NCI-H510A treated with DMSO at 0.1 percent for 48 hours (cell line): ENCODE results near the gene TREX2.

ENCODE experiments used
- DNase-seq: peaks from one replicate; lab custom pipeline; 2025; lab: John Stamatoyannopoulos, UW

Gene TREX2

GRCh38 chrX:153455571-153455970 lies 9.7 kb upstream of the TREX2 start:
- DNase-seq, result no peak

GRCh38 chrX:153454901-153455550 lies 9.2 kb upstream of the TREX2 start:
- no peak for DNase-seq

- DNase-seq, result no peak
Observed at GRCh38 chrX:153450949-153451277, 5.1 kb upstream of the TREX2 start.

- DNase-seq, result no peak
Observed at GRCh38 chrX:153450114-153450948, 4.5 kb upstream of the TREX2 start.

- DNase-seq, result no peak
Observed at GRCh38 chrX:153449368-153450113, 3.7 kb upstream of the TREX2 start.

DNA sequence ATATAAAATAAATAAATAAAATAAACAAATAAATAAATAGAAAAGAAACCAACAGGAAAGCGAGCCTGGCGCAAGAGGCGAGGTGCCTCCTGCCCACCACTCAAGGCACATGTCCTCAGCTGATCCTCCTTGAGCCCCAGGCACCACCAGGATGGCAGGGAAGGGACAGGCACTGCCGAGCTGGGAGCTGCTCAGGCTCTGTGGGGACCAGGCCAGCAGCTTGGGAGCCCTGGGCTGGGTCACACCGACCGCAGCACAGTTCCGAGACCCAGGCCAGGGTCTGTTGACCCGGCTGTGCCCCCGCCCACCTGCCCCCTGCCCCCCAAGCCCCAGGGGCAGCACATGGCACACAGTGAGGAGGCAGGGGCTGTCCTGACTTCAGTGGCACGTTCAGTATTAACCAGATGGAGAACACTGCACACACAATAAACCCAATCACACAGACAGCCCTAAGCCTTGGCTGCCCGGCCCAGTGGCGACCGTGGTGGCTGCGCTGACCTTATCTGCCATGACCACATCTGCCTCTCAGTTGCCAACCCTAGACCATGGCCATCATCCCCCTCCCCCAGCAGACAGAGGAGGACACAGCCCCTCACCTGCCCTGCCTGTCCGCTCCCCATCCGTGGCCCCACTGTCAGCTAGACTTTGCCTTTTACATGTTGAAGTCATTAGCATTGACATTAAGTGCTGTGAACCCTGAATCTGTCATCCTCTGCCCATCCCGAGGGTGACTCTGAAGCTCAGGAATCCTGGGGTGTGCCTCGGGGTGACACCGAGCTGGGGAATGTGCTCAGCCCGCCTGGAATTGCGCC lies 2.9 kb upstream of the TREX2 start:
- no peak for DNase-seq

DNA sequence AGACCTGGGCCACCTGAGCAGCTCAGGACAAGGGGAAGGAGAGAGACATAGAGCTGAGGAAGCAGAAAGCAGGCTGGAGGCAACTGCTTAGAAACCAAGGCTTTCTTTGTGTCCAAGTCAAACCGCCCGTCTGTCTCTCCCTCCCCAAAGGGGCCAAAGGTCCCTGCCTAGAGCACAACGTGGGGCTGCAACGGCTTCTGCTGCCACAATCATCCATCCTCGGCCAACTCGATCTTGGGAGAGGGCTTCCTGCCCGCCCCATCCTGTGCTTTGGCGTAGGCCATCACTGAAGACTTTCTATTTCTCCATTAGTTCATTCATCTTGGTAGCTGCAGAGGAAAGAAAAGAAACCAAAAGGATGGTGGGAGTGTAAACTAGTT lies 1.7 kb upstream of the TREX2 start:
- no peak for DNase-seq

- DNase-seq, result no peak
Observed at GRCh38 chrX:153446950-153447580, 1.2 kb upstream of the TREX2 start.

GRCh38 chrX:153446636-153446936 lies 730 bp upstream of the TREX2 start:
- no peak for DNase-seq

- DNase-seq, result no peak
Observed at GRCh38 chrX:153445106-153445855, 575 bp downstream of the TREX2 start.

DNA sequence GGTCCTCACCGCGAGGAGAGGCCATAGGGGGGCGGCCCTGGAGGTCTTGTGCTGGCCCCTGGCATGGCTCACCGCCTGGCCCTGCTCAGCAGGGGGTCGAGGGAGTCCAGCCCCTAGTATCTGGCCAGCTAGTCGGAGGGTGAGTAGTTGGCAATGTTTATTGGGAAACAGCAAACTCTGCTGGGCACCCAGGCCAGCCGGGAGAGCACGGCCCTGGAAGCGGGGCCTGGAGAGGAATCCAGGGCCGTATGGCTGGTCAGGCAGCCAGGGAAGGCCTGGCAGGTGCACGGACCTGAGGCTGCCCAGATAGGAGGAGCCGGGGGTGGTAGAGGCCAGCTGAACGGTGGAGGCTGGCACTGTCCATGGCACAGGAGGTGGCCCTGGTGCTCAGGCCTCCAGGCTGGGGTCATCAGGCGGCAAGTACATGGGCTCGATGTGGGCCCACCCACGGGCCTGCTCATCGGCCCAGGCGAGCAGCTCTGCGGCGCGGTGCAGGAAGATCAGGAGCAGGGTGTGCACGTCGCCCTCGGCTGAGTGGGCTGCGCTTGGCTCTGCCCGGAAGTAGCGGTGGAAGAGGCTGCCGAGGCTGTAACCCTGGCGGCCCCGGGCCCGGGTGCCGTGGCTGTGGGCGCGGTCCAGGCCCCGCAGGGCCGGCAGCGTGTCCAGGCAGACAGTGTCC lies 1.4 kb downstream of the TREX2 start:
- DNase-seq, result no peak

- DNase-seq, result no peak
Observed at GRCh38 chrX:153443476-153444332, 2.2 kb downstream of the TREX2 start.

DNA sequence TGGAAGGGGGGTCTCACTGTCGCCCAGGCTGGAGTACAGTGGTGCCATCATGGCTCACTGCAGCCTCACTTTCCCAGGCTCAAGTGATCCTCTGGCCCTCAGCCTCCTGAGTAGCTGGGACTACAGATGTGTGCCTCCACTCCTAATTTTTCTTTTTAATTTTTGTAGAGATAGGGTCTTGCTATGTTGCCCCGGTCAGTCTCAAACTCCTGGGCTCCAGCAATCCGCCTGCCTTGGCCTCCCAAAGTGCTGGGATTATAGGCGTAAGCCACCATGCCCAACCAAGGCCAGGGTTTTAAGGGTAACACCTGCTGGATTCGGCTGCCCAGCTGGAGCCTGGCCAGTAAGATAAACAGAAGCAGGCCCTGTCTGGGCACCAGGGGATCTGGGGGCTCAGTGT lies 3.4 kb downstream of the TREX2 start:
- no peak for DNase-seq

DNA sequence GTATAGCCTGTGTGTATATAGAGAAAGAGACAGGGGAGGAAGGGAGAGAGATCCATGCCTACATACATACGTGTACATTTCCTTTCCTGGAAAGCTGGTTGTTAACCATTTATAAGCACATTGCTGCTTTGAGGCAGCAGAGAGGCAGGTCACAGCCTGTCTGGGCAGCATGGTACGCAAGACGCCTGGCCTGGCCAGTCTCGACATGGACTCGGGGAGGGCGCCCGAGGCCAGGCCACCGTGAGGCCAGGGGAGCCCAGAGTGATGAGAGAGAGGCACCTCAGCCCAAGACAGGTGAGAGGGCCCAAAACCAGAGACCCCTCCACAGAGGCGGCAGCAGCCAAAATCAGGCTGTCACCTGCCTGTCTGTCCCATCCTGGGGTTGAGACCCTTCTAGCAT lies 3.9 kb downstream of the TREX2 start:
- DNase-seq, result no peak

- DNase-seq, result no peak
Observed at GRCh38 chrX:153441296-153441695, 4.6 kb downstream of the TREX2 start.

DNA sequence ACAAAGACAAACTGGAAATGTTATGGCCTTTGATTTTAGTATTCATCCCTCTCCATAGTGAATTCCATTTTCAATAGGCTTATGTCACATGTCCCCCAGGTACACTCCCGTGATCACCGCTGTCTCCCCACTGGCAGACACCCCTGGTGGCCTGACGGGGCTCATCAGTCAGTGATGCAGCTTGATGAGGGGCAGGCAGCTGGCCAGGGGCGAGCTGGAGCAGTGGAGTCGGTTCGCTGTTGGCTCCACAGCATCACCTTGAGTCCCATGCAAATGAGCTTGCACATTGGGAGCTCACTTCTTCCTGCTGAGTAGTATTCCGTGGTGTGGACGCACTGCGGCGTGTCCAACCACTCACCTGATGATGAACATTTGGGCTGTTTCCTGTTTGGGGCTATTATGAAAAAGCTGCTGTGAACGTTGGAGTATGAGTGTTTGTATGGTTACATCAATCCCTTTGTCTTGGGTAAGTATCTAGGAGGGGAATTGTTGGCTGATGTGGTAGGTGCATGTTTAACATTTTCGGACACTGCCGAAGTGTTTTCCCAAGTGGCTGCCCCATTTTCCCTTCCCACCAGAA lies 5.2 kb downstream of the TREX2 start:
- no peak for DNase-seq

GRCh38 chrX:153439977-153440376 lies 5.9 kb downstream of the TREX2 start:
- no peak for DNase-seq

- DNase-seq, result no peak
Observed at GRCh38 chrX:153438532-153438931, 7.3 kb downstream of the TREX2 start.

DNA sequence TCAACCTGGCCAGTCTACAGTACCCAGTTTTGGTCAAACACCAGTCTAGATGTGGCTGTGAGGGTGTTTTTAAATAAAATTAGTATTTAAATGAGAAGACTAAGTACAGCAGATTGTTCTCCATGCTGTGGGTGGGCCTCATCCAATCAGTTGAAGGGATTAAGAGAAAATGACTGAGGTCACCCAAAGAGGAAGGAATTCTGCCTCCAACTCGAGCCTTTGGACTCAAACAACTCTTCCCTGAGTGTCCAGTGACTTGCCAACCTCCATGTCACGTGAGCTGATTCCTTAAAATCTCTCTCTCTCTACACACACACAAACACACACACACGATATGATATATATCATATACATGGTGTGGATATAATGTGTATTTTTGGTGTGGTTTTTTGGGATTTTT lies 10.0 kb downstream of the TREX2 start:
- DNase-seq, result no peak
